Measurements from ENCODE around the gene NEMP2. TPM values are rescaled to one million over a fixed set of nuclear protein-coding genes. Genes with fewer than 3 reads are reported as not detected.
A peak's percentile ranks its signal among the peaks of the same experiment; 100 is the strongest.

Gene NEMP2
- total RNA-seq, 1 experiment from 2014 or later = 11.1 TPM

DNA sequence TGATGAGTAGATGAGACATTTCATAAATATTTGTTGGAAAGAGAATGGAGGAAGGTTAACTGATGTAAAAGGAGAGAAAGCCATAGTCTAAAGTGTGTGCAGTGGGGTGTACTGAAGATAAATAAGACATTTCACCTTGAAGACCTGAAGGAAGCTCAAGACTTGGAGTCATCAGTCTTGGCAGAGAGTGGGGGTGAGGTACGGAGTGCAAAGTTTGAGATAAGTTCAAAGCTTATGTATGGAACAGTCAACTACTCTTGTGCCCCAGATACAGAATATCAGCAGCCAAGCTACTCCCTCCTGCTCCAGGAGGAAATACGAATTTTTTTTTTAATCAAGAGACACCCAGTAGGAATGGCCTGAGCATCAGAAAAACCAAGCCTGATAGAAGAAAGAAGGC is 30.3 kb upstream of the NEMP2 start:
- H3K27ac ChIP-seq (ENCODE audit: low read length) = no peak overlapping the region
- no peaks in the 10 kb centered on the region for H3K27me3 ChIP-seq (ENCODE audit: low read length)
- H3K9ac ChIP-seq (ENCODE audit: low read length) = no peak overlapping the region
- H3K9me3 ChIP-seq (ENCODE audit: low read length) = no peaks in the 10 kb centered on the region
- DNase-seq = no peak
- no peaks in the 10 kb centered on the region for H3K4me1 ChIP-seq (ENCODE audit: low read length)
- H3K9me2 ChIP-seq (replicated peaks; ENCODE audit: insufficient read depth, low read length) = no peaks in the 10 kb centered on the region
- H4K20me1 ChIP-seq (ENCODE audit: insufficient read depth, low read depth, low read length) = no peaks in the 10 kb centered on the region
- H3K36me3 ChIP-seq (ENCODE audit: insufficient read depth, low read length) = no peaks in the 10 kb centered on the region
- H3K4me2 ChIP-seq (ENCODE audit: low read depth, low read length, poor library complexity, severe bottlenecking) = no peak overlapping the region
- no peaks in the 10 kb centered on the region for H3K79me2 ChIP-seq (ENCODE audit: low read length)
- no peak overlapping the region for H3K4me3 ChIP-seq (ENCODE audit: low read length)
- H2AFZ ChIP-seq (ENCODE audit: low read length) = no peak overlapping the region

GRCh38 chr2:190563646-190564045 is 29.1 kb upstream of the NEMP2 start:
- no peak overlapping the region for H3K9ac ChIP-seq (ENCODE audit: low read length)
- no peak overlapping the region for H3K27ac ChIP-seq (ENCODE audit: low read length)
- no peaks in the 10 kb centered on the region for H3K9me3 ChIP-seq (ENCODE audit: low read length)
- H3K36me3 ChIP-seq (ENCODE audit: insufficient read depth, low read length) = no peaks in the 10 kb centered on the region
- H2AFZ ChIP-seq (ENCODE audit: low read length) = no peak overlapping the region
- no peaks in the 10 kb centered on the region; the same call in 1 of the 2 replicates for H3K9me2 ChIP-seq (replicated peaks; ENCODE audit: insufficient read depth, low read length)
- no peak overlapping the region for H3K4me2 ChIP-seq (ENCODE audit: low read depth, low read length, poor library complexity, severe bottlenecking)
- no peaks in the 10 kb centered on the region for H3K27me3 ChIP-seq (ENCODE audit: low read length)
- no peaks in the 10 kb centered on the region for H4K20me1 ChIP-seq (ENCODE audit: insufficient read depth, low read depth, low read length)
- DNase-seq = no peak
- H3K4me3 ChIP-seq (ENCODE audit: low read length) = no peak overlapping the region
- H3K79me2 ChIP-seq (ENCODE audit: low read length) = no peaks in the 10 kb centered on the region
- no peaks in the 10 kb centered on the region for H3K4me1 ChIP-seq (ENCODE audit: low read length)

- Histone ChIP-seq H3K27ac (ENCODE audit: low read length) (no peak overlapping the region), H4K20me1 (ENCODE audit: insufficient read depth, low read depth, low read length) (no peaks in the 10 kb centered on the region), H3K4me1 (ENCODE audit: low read length) (no peaks in the 10 kb centered on the region), H3K4me2 (ENCODE audit: low read depth, low read length, poor library complexity, severe bottlenecking) (no peak overlapping the region), H3K9ac (ENCODE audit: low read length) (no peak overlapping the region), H3K27me3 (ENCODE audit: low read length) (no peaks in the 10 kb centered on the region), H3K9me2 (replicated peaks; ENCODE audit: insufficient read depth, low read length) (no peaks in the 10 kb centered on the region; the same call in 1 of the 2 replicates), H3K79me2 (ENCODE audit: low read length) (no peaks in the 10 kb centered on the region), H2AFZ (ENCODE audit: low read length) (no peak overlapping the region), H3K9me3 (ENCODE audit: low read length) (no peaks in the 10 kb centered on the region), H3K4me3 (ENCODE audit: low read length) (no peak overlapping the region), H3K36me3 (ENCODE audit: insufficient read depth, low read length) (no peaks in the 10 kb centered on the region)
- no peak for DNase-seq
Observed at GRCh38 chr2:190563109-190563508, 28.6 kb upstream of the NEMP2 start.

- no peak for DNase-seq
- H3K4me3 ChIP-seq (ENCODE audit: low read length) = no peak overlapping the region
Observed at GRCh38 chr2:190562121-190562520, 27.6 kb upstream of the NEMP2 start.

GRCh38 chr2:190561094-190561493 is 26.6 kb upstream of the NEMP2 start:
- Histone ChIP-seq H3K4me3 (ENCODE audit: low read length) (no peak overlapping the region), H3K27me3 (ENCODE audit: low read length) (no peaks in the 10 kb centered on the region), H3K4me2 (ENCODE audit: low read depth, low read length, poor library complexity, severe bottlenecking) (no peak overlapping the region)

More at GRCh38 chr2:190562121-190562520, 27.6 kb upstream of the NEMP2 start:
- Histone ChIP-seq H3K4me2 (ENCODE audit: low read depth, low read length, poor library complexity, severe bottlenecking) (no peak overlapping the region), H3K4me1 (ENCODE audit: low read length) (no peaks in the 10 kb centered on the region), H3K79me2 (ENCODE audit: low read length) (no peaks in the 10 kb centered on the region), H3K9me2 (replicated peaks; ENCODE audit: insufficient read depth, low read length) (no peaks in the 10 kb centered on the region; the same call in 1 of the 2 replicates), H2AFZ (ENCODE audit: low read length) (no peak overlapping the region), H3K9me3 (ENCODE audit: low read length) (no peaks in the 10 kb centered on the region), H3K27me3 (ENCODE audit: low read length) (no peaks in the 10 kb centered on the region), H4K20me1 (ENCODE audit: insufficient read depth, low read depth, low read length) (no peaks in the 10 kb centered on the region), H3K36me3 (ENCODE audit: insufficient read depth, low read length) (no peaks in the 10 kb centered on the region), H3K9ac (ENCODE audit: low read length) (no peak overlapping the region), H3K27ac (ENCODE audit: low read length) (no peak overlapping the region)

DNA sequence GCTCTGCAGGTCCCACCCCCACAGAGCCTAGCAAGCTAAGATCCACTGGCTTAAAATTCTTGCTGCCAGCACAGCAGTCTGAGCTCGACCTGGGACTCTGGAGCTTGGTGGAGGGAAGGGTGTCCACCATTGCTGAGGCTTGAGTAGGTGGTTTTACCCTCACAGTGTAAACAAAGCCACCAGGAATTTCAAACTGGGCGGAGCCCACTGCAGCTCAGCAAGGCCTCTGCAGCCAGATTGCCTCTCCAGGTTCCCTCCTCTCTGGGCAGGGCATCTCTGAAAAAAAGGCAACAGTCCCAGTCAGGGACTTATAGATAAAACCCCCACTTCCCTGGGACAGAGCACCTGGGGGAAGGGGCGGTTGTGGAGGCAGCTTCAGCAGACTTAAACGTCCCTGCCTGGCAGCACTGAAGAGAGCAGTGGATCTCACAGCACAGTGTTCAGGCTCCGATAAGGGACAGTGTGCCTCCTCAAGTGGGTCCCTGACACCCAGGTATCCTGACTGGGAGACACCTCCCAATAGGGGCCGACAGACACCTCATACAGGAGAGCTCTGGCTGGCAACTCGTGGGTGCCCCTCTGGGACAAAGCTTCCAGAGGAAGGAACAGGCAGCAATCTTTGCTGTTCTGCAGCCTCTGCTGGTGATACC is 20.0 kb upstream of the NEMP2 start:
- no peaks in the 10 kb centered on the region; the same call in 1 of the 2 replicates for H3K9me2 ChIP-seq (replicated peaks; ENCODE audit: insufficient read depth, low read length)
- no peaks in the 10 kb centered on the region for H4K20me1 ChIP-seq (ENCODE audit: insufficient read depth, low read depth, low read length)
- no peak overlapping the region for H3K9ac ChIP-seq (ENCODE audit: low read length)
- H2AFZ ChIP-seq (ENCODE audit: low read length) = no peak overlapping the region
- no peak overlapping the region for H3K27ac ChIP-seq (ENCODE audit: low read length)
- no peaks in the 10 kb centered on the region for H3K27me3 ChIP-seq (ENCODE audit: low read length)
- H3K4me3 ChIP-seq (ENCODE audit: low read length) = no peak overlapping the region
- H3K36me3 ChIP-seq (ENCODE audit: insufficient read depth, low read length) = no peaks in the 10 kb centered on the region
- no peak for DNase-seq
- H3K4me1 ChIP-seq (ENCODE audit: low read length) = peaks cover 28% of the 10 kb centered on the region
- H3K4me2 ChIP-seq (ENCODE audit: low read depth, low read length, poor library complexity, severe bottlenecking) = no peak overlapping the region
- H3K9me3 ChIP-seq (ENCODE audit: low read length) = no peaks in the 10 kb centered on the region
- H3K79me2 ChIP-seq (ENCODE audit: low read length) = no peaks in the 10 kb centered on the region

More at GRCh38 chr2:190561094-190561493, 26.6 kb upstream of the NEMP2 start:
- Histone ChIP-seq H3K27ac (ENCODE audit: low read length) (no peak overlapping the region), H3K36me3 (ENCODE audit: insufficient read depth, low read length) (no peaks in the 10 kb centered on the region), H3K9me3 (ENCODE audit: low read length) (no peaks in the 10 kb centered on the region), H3K4me1 (ENCODE audit: low read length) (no peaks in the 10 kb centered on the region), H2AFZ (ENCODE audit: low read length) (no peak overlapping the region), H4K20me1 (ENCODE audit: insufficient read depth, low read depth, low read length) (no peaks in the 10 kb centered on the region), H3K79me2 (ENCODE audit: low read length) (no peaks in the 10 kb centered on the region), H3K9me2 (replicated peaks; ENCODE audit: insufficient read depth, low read length) (no peaks in the 10 kb centered on the region; the same call in 1 of the 2 replicates), H3K9ac (ENCODE audit: low read length) (no peak overlapping the region)
- DNase-seq = no peak

- Histone ChIP-seq H3K9me3 (ENCODE audit: low read length) (no peaks in the 10 kb centered on the region), H3K9ac (ENCODE audit: low read length) (0 out of 2 replicates have a peak overlapping the region, but pooled peaks have one; percentile 26), H3K9me2 (replicated peaks; ENCODE audit: insufficient read depth, low read length) (no peaks in the 10 kb centered on the region), H3K4me2 (ENCODE audit: low read depth, low read length, poor library complexity, severe bottlenecking) (peak overlapping the region; percentile 34), H3K36me3 (ENCODE audit: insufficient read depth, low read length) (no peaks in the 10 kb centered on the region), H3K4me1 (ENCODE audit: low read length) (peaks cover 28% of the 10 kb centered on the region), H3K4me3 (ENCODE audit: low read length) (no peak overlapping the region), H3K27me3 (ENCODE audit: low read length) (no peaks in the 10 kb centered on the region), H4K20me1 (ENCODE audit: insufficient read depth, low read depth, low read length) (no peaks in the 10 kb centered on the region), H3K79me2 (ENCODE audit: low read length) (no peaks in the 10 kb centered on the region), H2AFZ (ENCODE audit: low read length) (no peak overlapping the region), H3K27ac (ENCODE audit: low read length) (0 out of 2 replicates have a peak overlapping the region, but pooled peaks have one; percentile 6)
- no peak for DNase-seq
Observed at GRCh38 chr2:190553254-190553653, 18.7 kb upstream of the NEMP2 start.

- Histone ChIP-seq H2AFZ (ENCODE audit: low read length) (peak overlapping the region; percentile 39; the same call in 1 of the 2 replicates), H3K36me3 (ENCODE audit: insufficient read depth, low read length) (no peaks in the 10 kb centered on the region), H3K9ac (ENCODE audit: low read length) (no peak overlapping the region), H3K79me2 (ENCODE audit: low read length) (no peaks in the 10 kb centered on the region), H3K4me2 (ENCODE audit: low read depth, low read length, poor library complexity, severe bottlenecking) (peak overlapping the region; percentile 6), H3K4me3 (ENCODE audit: low read length) (no peak overlapping the region), H4K20me1 (ENCODE audit: insufficient read depth, low read depth, low read length) (no peaks in the 10 kb centered on the region), H3K27me3 (ENCODE audit: low read length) (no peaks in the 10 kb centered on the region), H3K27ac (ENCODE audit: low read length) (no peak overlapping the region), H3K9me3 (ENCODE audit: low read length) (no peaks in the 10 kb centered on the region), H3K4me1 (ENCODE audit: low read length) (peaks cover 32% of the 10 kb centered on the region), H3K9me2 (replicated peaks; ENCODE audit: insufficient read depth, low read length) (no peaks in the 10 kb centered on the region)
- DNase-seq = no peak
Observed at GRCh38 chr2:190551928-190552327, 17.4 kb upstream of the NEMP2 start.
